K562 (cell line): ENCODE results near the gene ASPG.

Experiments
- BRCA1 ChIP-seq, 2 experiments: fragments of 450-650 bp in 1 of 2; sonication (generic) in 1 of 2; formaldehyde crosslinking in 1 of 2; IDR thresholded peaks; 2 replicates each; pipeline versions ENCODE4 v1.5.0 to v1.6.1; 2017 to 2020; ENCODE audit warnings: mild to moderate bottlenecking in 1 of 2, missing genetic modification reagents in 1 of 2
- CHD1 ChIP-seq: fragments of 200-600 bp; sonication (generic); IDR thresholded peaks from one replicate; pipeline ENCODE4 v1.6.1; 2012; ENCODE audit warnings: mild to moderate bottlenecking, moderate library complexity, low read length, inconsistent platforms
- EP300 ChIP-seq: IDR thresholded peaks from 2 replicates; pipeline ENCODE4 v1.6.1; 2012; ENCODE audit warnings: low read length, improper control_type of control experiment
- ETV5 ChIP-seq: sonication (generic); formaldehyde crosslinking; IDR thresholded peaks from 2 replicates; pipeline ENCODE4 v1.4.0; 2020; ENCODE audit warnings: low read depth, mild to moderate bottlenecking, missing genetic modification reagents
- EZH2 ChIP-seq: IDR thresholded peaks from 2 replicates; pipeline ENCODE4 v1.6.1; 2012; ENCODE audit warnings: low read depth, mild to moderate bottlenecking, inconsistent platforms, low read length, borderline replicate concordance
- IRF2 ChIP-seq: sonication (generic); formaldehyde crosslinking; IDR thresholded peaks from 2 replicates; pipeline ENCODE4 v1.8.1; 2022; ENCODE audit warnings: mild to moderate bottlenecking, missing genetic modification reagents
- KAT2B ChIP-seq: IDR thresholded peaks from one replicate; pipeline ENCODE4 v1.6.1; 2012; ENCODE audit warnings: low read depth, mild to moderate bottlenecking, control low read depth, inconsistent platforms, low read length, moderate library complexity
- YY1 ChIP-seq, 3 experiments: IDR thresholded peaks; 2 replicates each; pipeline ENCODE4 v1.6.1; 2011; ENCODE audit warnings: low read length in 2 of 3, mild to moderate bottlenecking in 2 of 3, moderate library complexity in 2 of 3, borderline replicate concordance in 1 of 3, control low read depth in 1 of 3, low read depth in 1 of 3; ENCODE audit not compliant: insufficient read depth in 3 of 3, insufficient replicate concordance in 2 of 3, control insufficient read depth in 1 of 3, insufficient read length in 1 of 3; ENCODE audit errors: extremely low read depth in 1 of 3
- ZNF668 ChIP-seq: fragments of 250-450 bp; sonication (Bioruptor Pico); IDR thresholded peaks from 2 replicates; pipeline ENCODE4 v1.8.0; 2022; ENCODE audit warnings: mild to moderate bottlenecking, inconsistent platforms
- TF ChIP-seq, protein P1 (sequence below): fragments of 450-650 bp; formaldehyde crosslinking; IDR thresholded peaks from 2 replicates; pipeline ENCODE4 v1.4.0; 2022; ENCODE audit warnings: missing genetic modification characterization
- TF ChIP-seq, protein P2 (sequence below): sonication (generic); formaldehyde crosslinking; IDR thresholded peaks from 2 replicates; pipeline ENCODE4 v1.8.1; 2023; ENCODE audit warnings: mild to moderate bottlenecking, missing genetic modification reagents

DNA sequence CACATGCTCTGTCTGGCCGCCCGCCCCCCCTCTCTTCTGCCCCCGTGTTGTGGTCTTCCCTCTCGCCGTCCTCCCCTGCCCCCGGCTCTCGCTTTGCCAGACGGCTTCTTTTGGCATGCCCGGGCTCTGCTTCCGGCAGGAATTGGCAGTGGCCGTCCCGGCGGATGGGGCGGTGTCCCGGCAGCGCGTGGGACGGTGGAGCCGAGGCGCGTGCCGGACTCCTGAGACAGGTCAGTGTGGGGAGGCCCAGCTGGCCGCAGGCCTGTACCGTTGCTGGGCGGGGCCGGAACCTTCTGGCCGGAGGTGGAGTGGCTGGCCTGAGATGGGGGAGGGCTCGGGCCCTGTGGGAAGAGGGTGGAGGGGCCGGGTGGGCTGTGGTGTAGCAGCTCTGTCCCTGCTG, 70.0 kb downstream of the ASPG start:
- no peak for TF ChIP-seq ETV5
- TF ChIP-seq YY1 (IDR thresholded peaks at IDR 0.05; ENCODE audit: borderline replicate concordance in 1 of 3, control insufficient read depth in 1 of 3, extremely low read depth in 1 of 3, insufficient read depth in 3 of 3, insufficient read length in 1 of 3, insufficient replicate concordance in 2 of 3, low read depth in 1 of 3, low read length in 2 of 3), result no peak
- no peak for TF ChIP-seq KAT2B
- TF ChIP-seq EZH2, result no peak
- TF ChIP-seq, protein P1, sequence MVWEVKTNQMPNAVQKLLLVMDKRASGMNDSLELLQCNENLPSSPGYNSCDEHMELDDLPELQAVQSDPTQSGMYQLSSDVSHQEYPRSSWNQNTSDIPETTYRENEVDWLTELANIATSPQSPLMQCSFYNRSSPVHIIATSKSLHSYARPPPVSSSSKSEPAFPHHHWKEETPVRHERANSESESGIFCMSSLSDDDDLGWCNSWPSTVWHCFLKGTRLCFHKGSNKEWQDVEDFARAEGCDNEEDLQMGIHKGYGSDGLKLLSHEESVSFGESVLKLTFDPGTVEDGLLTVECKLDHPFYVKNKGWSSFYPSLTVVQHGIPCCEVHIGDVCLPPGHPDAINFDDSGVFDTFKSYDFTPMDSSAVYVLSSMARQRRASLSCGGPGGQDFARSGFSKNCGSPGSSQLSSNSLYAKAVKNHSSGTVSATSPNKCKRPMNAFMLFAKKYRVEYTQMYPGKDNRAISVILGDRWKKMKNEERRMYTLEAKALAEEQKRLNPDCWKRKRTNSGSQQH (CRISPR knock-in tag), result no peak
- no peak for TF ChIP-seq IRF2 (CRISPR knock-in tag)
- no peak for TF ChIP-seq CHD1
- no peak for TF ChIP-seq ZNF668 (CRISPR knock-in tag)
- no peak for TF ChIP-seq EP300
- no peak for TF ChIP-seq BRCA1 (IDR thresholded peaks at IDR 0.05)
- no peak for TF ChIP-seq BRCA1 (CRISPR knock-in tag; IDR thresholded peaks at IDR 0.05)
- TF ChIP-seq, protein P2, sequence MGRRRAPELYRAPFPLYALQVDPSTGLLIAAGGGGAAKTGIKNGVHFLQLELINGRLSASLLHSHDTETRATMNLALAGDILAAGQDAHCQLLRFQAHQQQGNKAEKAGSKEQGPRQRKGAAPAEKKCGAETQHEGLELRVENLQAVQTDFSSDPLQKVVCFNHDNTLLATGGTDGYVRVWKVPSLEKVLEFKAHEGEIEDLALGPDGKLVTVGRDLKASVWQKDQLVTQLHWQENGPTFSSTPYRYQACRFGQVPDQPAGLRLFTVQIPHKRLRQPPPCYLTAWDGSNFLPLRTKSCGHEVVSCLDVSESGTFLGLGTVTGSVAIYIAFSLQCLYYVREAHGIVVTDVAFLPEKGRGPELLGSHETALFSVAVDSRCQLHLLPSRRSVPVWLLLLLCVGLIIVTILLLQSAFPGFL (CRISPR knock-in tag), result no peak
